GM12878 (cell line): ENCODE results near the gene AIP. TPM values are rescaled to one million over a fixed set of nuclear protein-coding genes. Genes with fewer than 3 reads are reported as not detected.

Source experiments
- BACH1 ChIP-seq: fragments of 450-650 bp; IDR thresholded peaks from 2 replicates; pipeline ENCODE4 v1.6.1; 2017; ENCODE audit warnings: mild to moderate bottlenecking, borderline replicate concordance
- CBX5 ChIP-seq: sonication (generic); IDR thresholded peaks from 2 replicates; pipeline ENCODE4 v1.6.1; 2016; ENCODE audit warnings: low read depth, moderate library complexity, mild to moderate bottlenecking, inconsistent platforms
- CEBPZ ChIP-seq: fragments of 150-350 bp; IDR thresholded peaks from 2 replicates; pipeline ENCODE4 v1.6.1; 2016; ENCODE audit warnings: low read depth, low read length
- GABPA ChIP-seq: IDR thresholded peaks from 2 replicates; pipeline ENCODE4 v1.6.1; 2014; ENCODE audit warnings: antibody characterized with exemption, low read depth, mild to moderate bottlenecking, inconsistent platforms
- HSF1 ChIP-seq: fragments of 150-350 bp; IDR thresholded peaks from 2 replicates; pipeline ENCODE4 v1.6.1; 2014; ENCODE audit warnings: mild to moderate bottlenecking, low read depth, low read length
- KDM1A ChIP-seq: fragments of 200-600 bp; sonication (generic); IDR thresholded peaks from 2 replicates; pipeline ENCODE4 v1.6.1; 2016; ENCODE audit warnings: borderline replicate concordance
- MYC ChIP-seq: IDR thresholded peaks from 2 replicates; pipeline ENCODE4 v1.6.1; 2011; ENCODE audit warnings: mild to moderate bottlenecking, low read length, moderate library complexity, inconsistent platforms; ENCODE audit not compliant: insufficient read depth, insufficient replicate concordance, insufficient read length, severe bottlenecking
- PBX3 ChIP-seq: IDR thresholded peaks from 2 replicates; pipeline ENCODE4 v1.6.1; 2011; ENCODE audit warnings: mild to moderate bottlenecking, low read depth, low read length, moderate library complexity; ENCODE audit not compliant: insufficient replicate concordance
- RB1 ChIP-seq: fragments of 450-650 bp; formaldehyde crosslinking; IDR thresholded peaks from 2 replicates; pipeline ENCODE4 v1.6.1; 2017; ENCODE audit warnings: mild to moderate bottlenecking, borderline replicate concordance
- RFX5 ChIP-seq: IDR thresholded peaks from 2 replicates; pipeline ENCODE4 v1.6.1; 2011; ENCODE audit warnings: low read depth, low read length, improper control_type of control experiment
- TARDBP ChIP-seq: IDR thresholded peaks from 2 replicates; pipeline ENCODE4 v1.6.1; 2016; ENCODE audit warnings: borderline replicate concordance
- ZBTB33 ChIP-seq: fragments of 450-650 bp; IDR thresholded peaks from 2 replicates; pipeline ENCODE4 v1.6.1; 2017; ENCODE audit warnings: mild to moderate bottlenecking
- polyA plus RNA-seq, 11 experiments: library from polyadenylated mRNA; depleted of rRNA in 4 of 11; unstranded in 6 of 11; stranded (reverse) in 5 of 11; fragments of >200 nt; fragmentation: Nextera tagmentation in 4 of 11; fragmentation: Illumina TruSeq in 1 of 11; extraction: Ambion mirVana in 4 of 11; extraction: Trizol in 1 of 11; gene quantifications; 1 replicate in 1 of 11; 2 replicates in 10 of 11; pipeline versions ENCODE4 v1.2.1 to v1.2.3, GENCODE V29; 2011 to 2016; ENCODE audit warnings: inconsistent platforms in 2 of 11, missing spikeins in 2 of 11, low read depth in 1 of 11
- total RNA-seq, 4 experiments: library from RNA; depleted of rRNA in 3 of 4; stranded (reverse); fragments of >200 nt in 3 of 4; fragmentation: Illumina TruSeq in 1 of 4; extraction: Trizol in 1 of 4; gene quantifications; 2 replicates each; pipeline versions ENCODE4 v1.2.1 to v1.2.3, GENCODE V29; 2013 to 2021
- TF ChIP-seq, protein P1 (sequence below): IDR thresholded peaks from 2 replicates; pipeline ENCODE4 v1.6.1; 2012; ENCODE audit warnings: mild to moderate bottlenecking, low read depth, low read length

The AIP gene
- total and polyA plus RNA-seq, 10 of the 15 experiments (the other 5 are each of a cell fraction or from before 2014, with no cell fraction given), result 12.6 to 164 (median 104) TPM

DNA sequence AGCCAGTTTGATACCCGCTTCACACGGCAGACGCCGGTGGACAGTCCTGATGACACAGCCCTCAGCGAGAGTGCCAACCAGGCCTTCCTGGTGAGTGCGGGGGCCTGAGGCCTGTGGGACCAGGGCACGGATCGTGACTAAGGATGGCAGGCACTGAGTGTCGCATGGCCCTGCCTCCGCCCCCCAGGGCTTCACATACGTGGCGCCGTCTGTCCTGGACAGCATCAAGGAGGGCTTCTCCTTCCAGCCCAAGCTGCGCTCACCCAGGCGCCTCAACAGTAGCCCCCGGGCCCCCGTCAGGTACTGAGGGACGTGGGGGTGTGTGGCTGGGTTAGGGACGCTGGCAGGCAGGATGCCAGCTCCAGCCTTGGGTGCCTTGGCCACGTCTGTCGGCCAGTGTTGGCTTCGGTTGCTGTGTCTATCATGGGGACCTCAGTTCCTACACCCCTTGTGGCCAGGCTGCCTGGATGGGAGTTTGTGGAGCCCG is 48.4 kb upstream of the AIP start (continued):
- TF ChIP-seq, protein P1, sequence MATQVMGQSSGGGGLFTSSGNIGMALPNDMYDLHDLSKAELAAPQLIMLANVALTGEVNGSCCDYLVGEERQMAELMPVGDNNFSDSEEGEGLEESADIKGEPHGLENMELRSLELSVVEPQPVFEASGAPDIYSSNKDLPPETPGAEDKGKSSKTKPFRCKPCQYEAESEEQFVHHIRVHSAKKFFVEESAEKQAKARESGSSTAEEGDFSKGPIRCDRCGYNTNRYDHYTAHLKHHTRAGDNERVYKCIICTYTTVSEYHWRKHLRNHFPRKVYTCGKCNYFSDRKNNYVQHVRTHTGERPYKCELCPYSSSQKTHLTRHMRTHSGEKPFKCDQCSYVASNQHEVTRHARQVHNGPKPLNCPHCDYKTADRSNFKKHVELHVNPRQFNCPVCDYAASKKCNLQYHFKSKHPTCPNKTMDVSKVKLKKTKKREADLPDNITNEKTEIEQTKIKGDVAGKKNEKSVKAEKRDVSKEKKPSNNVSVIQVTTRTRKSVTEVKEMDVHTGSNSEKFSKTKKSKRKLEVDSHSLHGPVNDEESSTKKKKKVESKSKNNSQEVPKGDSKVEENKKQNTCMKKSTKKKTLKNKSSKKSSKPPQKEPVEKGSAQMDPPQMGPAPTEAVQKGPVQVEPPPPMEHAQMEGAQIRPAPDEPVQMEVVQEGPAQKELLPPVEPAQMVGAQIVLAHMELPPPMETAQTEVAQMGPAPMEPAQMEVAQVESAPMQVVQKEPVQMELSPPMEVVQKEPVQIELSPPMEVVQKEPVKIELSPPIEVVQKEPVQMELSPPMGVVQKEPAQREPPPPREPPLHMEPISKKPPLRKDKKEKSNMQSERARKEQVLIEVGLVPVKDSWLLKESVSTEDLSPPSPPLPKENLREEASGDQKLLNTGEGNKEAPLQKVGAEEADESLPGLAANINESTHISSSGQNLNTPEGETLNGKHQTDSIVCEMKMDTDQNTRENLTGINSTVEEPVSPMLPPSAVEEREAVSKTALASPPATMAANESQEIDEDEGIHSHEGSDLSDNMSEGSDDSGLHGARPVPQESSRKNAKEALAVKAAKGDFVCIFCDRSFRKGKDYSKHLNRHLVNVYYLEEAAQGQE, result no peak
- TF ChIP-seq RFX5, result no peak
- no peak for TF ChIP-seq RB1
- TF ChIP-seq ZBTB33, result no peak
- TF ChIP-seq KDM1A, result no peak
- TF ChIP-seq CBX5, result no peak
- no peak for TF ChIP-seq PBX3
- TF ChIP-seq BACH1, result no peak
- no peak for TF ChIP-seq TARDBP
- no peak for TF ChIP-seq GABPA
- no peak for TF ChIP-seq MYC
- no peak for TF ChIP-seq CEBPZ
- no peak for TF ChIP-seq HSF1
